A549 treated with Mapracorat at 1 μM for 4 hours (cell line): Measurements from ENCODE around the gene RPL22L1. TPM values are rescaled to one million over a fixed set of nuclear protein-coding genes. Genes with fewer than 3 reads are reported as not detected.

ENCODE experiments used
- total RNA-seq: library from RNA; stranded (reverse); fragments of 200-300 nt; extraction: Qiagen RNA extraction; gene quantifications from 5 replicates; pipeline ENCODE4 v1.2.3, GENCODE V29; 2022

Gene RPL22L1
- total RNA-seq = 225 to 285 TPM (median 266 TPM) in 5 replicates

DNA sequence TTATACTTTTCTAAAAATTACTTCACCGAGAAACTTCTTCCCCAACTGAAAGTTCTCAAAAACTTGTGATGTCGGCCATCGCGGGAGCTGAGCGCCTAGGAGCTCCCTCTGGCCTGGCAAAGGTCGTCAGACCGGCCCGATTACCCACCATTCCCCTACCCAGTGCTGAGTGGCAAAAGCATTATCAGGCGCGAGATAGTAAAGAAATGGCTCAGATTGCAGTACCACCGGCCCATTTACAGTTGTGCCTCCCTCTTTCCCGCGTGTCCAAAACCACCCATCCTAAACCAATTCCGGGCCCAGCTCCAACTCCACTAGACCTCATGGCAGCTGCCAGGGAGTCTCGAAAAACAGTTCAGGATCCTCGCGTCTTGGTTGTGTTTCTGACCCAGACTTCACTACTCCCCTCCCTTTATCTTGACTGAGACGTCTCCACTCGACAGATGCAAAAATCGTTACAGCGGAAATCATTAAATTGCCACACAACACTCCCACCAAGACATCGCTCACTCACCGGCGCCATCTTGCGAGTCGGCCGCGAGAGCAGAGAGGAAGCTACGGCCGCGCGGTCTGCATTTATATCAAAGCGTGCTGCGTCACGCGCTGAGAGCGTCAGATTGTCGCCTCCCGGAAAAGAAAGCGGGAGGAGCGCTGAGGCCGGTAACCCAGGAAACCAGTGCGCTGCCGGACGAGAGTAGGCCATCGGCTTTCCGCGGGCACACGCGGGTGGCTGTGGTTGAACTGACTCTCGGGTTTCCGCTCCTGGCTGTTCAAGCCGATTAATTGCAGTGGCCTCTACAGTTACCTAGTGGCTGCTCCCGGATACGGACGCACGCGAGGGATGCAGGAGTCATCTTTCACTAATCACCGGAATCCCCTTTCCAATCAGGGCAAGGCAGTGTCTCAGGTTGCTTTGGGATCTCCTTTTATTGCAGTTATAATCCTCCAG lies at the start of gene RPL22L1:
Gene RPL22L1 (minus strand): TSS at position 551 of the 949 bp plus-strand sequence. CDS start 28 bp downstream, at position 523.

DNA sequence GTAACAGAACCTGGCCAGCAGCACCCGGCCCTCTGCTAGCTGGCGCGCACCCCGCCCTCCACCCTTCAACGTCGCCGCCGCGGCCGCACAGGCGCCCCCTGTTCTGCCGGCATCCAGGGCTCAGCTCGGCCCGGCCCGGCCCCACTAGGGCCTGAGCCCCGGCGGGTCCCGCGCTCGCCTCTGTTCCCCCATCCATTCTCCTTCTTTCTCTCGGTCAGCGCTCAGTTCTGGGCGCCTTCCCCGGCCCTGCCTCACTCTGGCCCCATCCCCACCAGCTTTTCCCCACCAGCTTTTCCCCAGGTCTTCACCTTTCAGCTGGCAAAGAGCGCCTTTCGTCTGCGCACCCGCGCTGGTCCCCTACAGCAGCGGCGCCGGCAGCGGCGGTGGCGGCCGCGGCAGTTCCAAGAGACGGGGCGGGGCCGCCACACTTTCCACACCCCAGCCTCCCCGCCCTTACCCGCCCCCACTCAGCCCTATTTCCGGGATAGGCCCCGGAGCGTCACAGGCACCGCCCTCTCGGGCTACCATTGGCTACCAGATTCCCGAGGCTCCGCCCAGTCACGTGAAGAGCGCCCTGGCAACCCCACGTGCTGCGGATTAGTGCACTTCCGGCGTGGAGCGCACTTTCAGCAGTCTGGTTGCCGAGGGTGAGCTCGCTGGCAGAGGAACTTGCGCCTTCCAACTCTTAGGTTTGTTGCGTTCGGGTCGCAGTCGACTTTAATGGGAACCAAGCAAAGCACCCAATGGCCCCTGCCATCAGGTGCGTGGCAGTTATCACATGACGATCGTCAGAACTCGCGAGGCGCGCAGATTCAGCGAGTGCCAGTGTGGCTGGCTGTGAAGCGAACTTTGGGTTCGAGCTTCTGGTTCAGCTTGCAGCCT lies 38.5 kb upstream of the RPL22L1 start, which contains the start of gene EIF5A2:
Gene EIF5A2 (minus strand): TSS at position 403 of the 882 bp plus-strand sequence. CDS start 831 bp downstream, outside the sequence.

Other genes with a start within 250 kb of the RPL22L1 start
- 9.1 to 14.4 TPM (median 13.2 TPM) in 5 replicates for gene EIF5A2, start 38.4 kb upstream of the RPL22L1 start, total RNA-seq
- not detected in 5 replicates for gene SLC2A2, start 156.5 kb upstream of the RPL22L1 start, total RNA-seq